Measurements from ENCODE around the gene CPSF4L.

The CPSF4L gene

GRCh38 chr17:73288534-73289302, 27.0 kb upstream of the CPSF4L start:
- DNase-seq = no peak

- DNase-seq = no peak
These were observed 25.2 kb upstream of the CPSF4L start for GRCh38 chr17:73286863-73287296.

- DNase-seq = no peak
These were observed 24.5 kb upstream of the CPSF4L start for GRCh38 chr17:73285916-73286862.

GRCh38 chr17:73285603-73285908, 23.9 kb upstream of the CPSF4L start:
- no peak for DNase-seq

- no peak for DNase-seq
These were observed 23.4 kb upstream of the CPSF4L start for GRCh38 chr17:73284906-73285602.

- DNase-seq = no peak
These were observed 22.7 kb upstream of the CPSF4L start for GRCh38 chr17:73284354-73284753.

GRCh38 chr17:73283841-73284282, 22.2 kb upstream of the CPSF4L start:
- no peak for DNase-seq

- DNase-seq = no peak
These were observed 21.6 kb upstream of the CPSF4L start for GRCh38 chr17:73283250-73283649.

- DNase-seq = no peak
These were observed 20.9 kb upstream of the CPSF4L start for GRCh38 chr17:73282629-73283028.

GRCh38 chr17:73281928-73282327, 20.2 kb upstream of the CPSF4L start:
- DNase-seq = peak; percentile 92

GRCh38 chr17:73280191-73280590, 18.5 kb upstream of the CPSF4L start:
- no peak for DNase-seq

GRCh38 chr17:73279704-73280103, 18.0 kb upstream of the CPSF4L start:
- DNase-seq = no peak

- DNase-seq = peak; percentile 82
These were observed 17.1 kb upstream of the CPSF4L start for GRCh38 chr17:73278465-73279453.

GRCh38 chr17:73278049-73278464, 16.4 kb upstream of the CPSF4L start:
- DNase-seq = no peak

- DNase-seq = no peak
These were observed 12.8 kb upstream of the CPSF4L start for GRCh38 chr17:73274490-73274889.

GRCh38 chr17:73272906-73273218, 11.2 kb upstream of the CPSF4L start:
- no peak for DNase-seq

GRCh38 chr17:73271072-73271471, 9.4 kb upstream of the CPSF4L start:
- peak; percentile 85 for DNase-seq

- no peak for DNase-seq
These were observed 8.1 kb upstream of the CPSF4L start for GRCh38 chr17:73269791-73270190.

- no peak for DNase-seq
These were observed 7.6 kb upstream of the CPSF4L start for GRCh38 chr17:73269329-73269615.

GRCh38 chr17:73268582-73269328, 7.1 kb upstream of the CPSF4L start:
- no peak for DNase-seq

- DNase-seq = no peak
These were observed 6.2 kb upstream of the CPSF4L start for GRCh38 chr17:73267648-73268537.
